Endodermal cell (in vitro differentiated cells): Measurements from ENCODE around the gene SLC44A1. TPM values are rescaled to one million over a fixed set of nuclear protein-coding genes. Genes with fewer than 3 reads are reported as not detected.

Experiments
- DNase-seq: peaks from one replicate; pipeline ENCODE4 v3.0.0-alpha.2; 2017
- H3K27ac ChIP-seq: 2 replicates; pipeline ENCODE4 v1.5.1; 2013; ENCODE audit warnings: mild to moderate bottlenecking, low read depth, low read length, moderate library complexity
- H3K27me3 ChIP-seq: 2 replicates; pipeline ENCODE4 v1.6.1; 2013; ENCODE audit warnings: mild to moderate bottlenecking, low read length, moderate library complexity; ENCODE audit not compliant: insufficient read depth, control insufficient read depth, poor library complexity, severe bottlenecking
- H3K36me3 ChIP-seq: 2 replicates; pipeline ENCODE4 v1.7.0; 2013; ENCODE audit warnings: mild to moderate bottlenecking, low read length, moderate library complexity; ENCODE audit not compliant: control insufficient read depth, insufficient read depth
- H3K4me1 ChIP-seq: one replicate; pipeline ENCODE4 v1.7.0; 2013; ENCODE audit warnings: low read length; ENCODE audit not compliant: control insufficient read depth, insufficient read depth
- H3K4me3 ChIP-seq: 2 replicates; pipeline ENCODE4 v1.5.1; 2013; ENCODE audit warnings: mild to moderate bottlenecking, low read length, moderate library complexity
- H3K9ac ChIP-seq: 2 replicates; pipeline ENCODE4 v1.6.1; 2013; ENCODE audit warnings: mild to moderate bottlenecking, low read length, moderate library complexity; ENCODE audit not compliant: poor library complexity, severe bottlenecking; ENCODE audit errors: extremely low read depth
- H3K9me3 ChIP-seq: 2 replicates; pipeline ENCODE4 v1.6.1; 2013; ENCODE audit warnings: mild to moderate bottlenecking, low read length, moderate library complexity; ENCODE audit not compliant: control insufficient read depth
- H3K27ac Mint-ChIP-seq: 2 replicates; pipeline ENCODE4 v1.8.0; 2020; ENCODE audit warnings: mixed read lengths
- H3K27me3 Mint-ChIP-seq: 2 replicates; pipeline ENCODE4 v1.8.0; 2021; ENCODE audit warnings: mild to moderate bottlenecking, mixed read lengths; ENCODE audit not compliant: insufficient read depth
- H3K36me3 Mint-ChIP-seq: 2 replicates; pipeline ENCODE4 v1.8.0; 2020; ENCODE audit warnings: low read depth, mixed read lengths
- H3K4me1 Mint-ChIP-seq: 2 replicates; pipeline ENCODE4 v1.8.0; 2020; ENCODE audit warnings: mixed read lengths
- H3K4me3 Mint-ChIP-seq: 2 replicates; pipeline ENCODE4 v1.8.0; 2020; ENCODE audit warnings: mild to moderate bottlenecking, moderate library complexity, mixed read lengths
- H3K9me3 Mint-ChIP-seq: 2 replicates; pipeline ENCODE4 v1.8.0; 2020; ENCODE audit warnings: mild to moderate bottlenecking, mixed read lengths
- WGBS, 2 experiments: methylation state at CpG; one replicate each; pipeline versions ENCODE4 v1.1.5 to v1.1.7; 2013; ENCODE audit warnings: missing lambda C conversion rate in 2 of 2, mixed read lengths in 1 of 2; ENCODE audit not compliant: insufficient coverage in 1 of 2, insufficient read length in 1 of 2; 5-methylcytosine and 5-hydroxymethylcytosine counted together
- total RNA-seq, 2 donors: library from RNA; stranded (reverse); fragmentation: NEBNext Ultra II Directional in 1 of 2; extraction: Animal tissue kit (Norgen Biotek cat#: 25700) in 1 of 2; gene quantifications; 2 replicates in 1 of 2; 3 replicates in 1 of 2; pipeline ENCODE4 v1.2.1, GENCODE V29; 2021
- TF ChIP-seq, protein P1 (sequence below): fragments of 200-600 bp; sonication (generic); conservative IDR thresholded peaks from 2 replicates; pipeline ENCODE4 v1.5.0; 2021; ENCODE audit warnings: antibody characterized with exemption, mild to moderate bottlenecking

The SLC44A1 gene
- total RNA-seq, 2 donors from 2014 or later, result 69.7 to 73.4 TPM

DNA sequence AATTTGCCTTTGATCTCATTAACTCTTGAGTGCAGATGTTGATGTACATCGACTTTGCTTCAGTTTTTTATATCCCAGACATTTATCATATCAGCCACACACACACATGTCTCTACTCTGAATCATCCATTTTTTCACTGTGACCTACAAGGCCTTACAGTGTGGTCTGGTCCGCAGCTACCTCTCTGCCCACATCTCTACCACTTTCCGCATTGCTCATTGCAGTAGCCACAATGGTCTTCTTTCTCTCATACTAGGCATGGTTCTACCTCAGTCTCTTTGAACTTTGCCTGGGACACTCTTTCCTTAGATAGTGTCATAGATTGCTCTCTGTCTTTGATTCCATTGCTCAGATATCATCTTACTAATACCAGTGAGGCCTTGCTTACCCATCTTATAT, 115.4 kb downstream of the SLC44A1 start:
- H3K9ac ChIP-seq, result no peak overlapping the region
- H3K4me3 Mint-ChIP-seq, result no peak overlapping the region
- no peaks in the 10 kb centered on the region for H3K27me3 ChIP-seq
- TF ChIP-seq, protein P1, sequence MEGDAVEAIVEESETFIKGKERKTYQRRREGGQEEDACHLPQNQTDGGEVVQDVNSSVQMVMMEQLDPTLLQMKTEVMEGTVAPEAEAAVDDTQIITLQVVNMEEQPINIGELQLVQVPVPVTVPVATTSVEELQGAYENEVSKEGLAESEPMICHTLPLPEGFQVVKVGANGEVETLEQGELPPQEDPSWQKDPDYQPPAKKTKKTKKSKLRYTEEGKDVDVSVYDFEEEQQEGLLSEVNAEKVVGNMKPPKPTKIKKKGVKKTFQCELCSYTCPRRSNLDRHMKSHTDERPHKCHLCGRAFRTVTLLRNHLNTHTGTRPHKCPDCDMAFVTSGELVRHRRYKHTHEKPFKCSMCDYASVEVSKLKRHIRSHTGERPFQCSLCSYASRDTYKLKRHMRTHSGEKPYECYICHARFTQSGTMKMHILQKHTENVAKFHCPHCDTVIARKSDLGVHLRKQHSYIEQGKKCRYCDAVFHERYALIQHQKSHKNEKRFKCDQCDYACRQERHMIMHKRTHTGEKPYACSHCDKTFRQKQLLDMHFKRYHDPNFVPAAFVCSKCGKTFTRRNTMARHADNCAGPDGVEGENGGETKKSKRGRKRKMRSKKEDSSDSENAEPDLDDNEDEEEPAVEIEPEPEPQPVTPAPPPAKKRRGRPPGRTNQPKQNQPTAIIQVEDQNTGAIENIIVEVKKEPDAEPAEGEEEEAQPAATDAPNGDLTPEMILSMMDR, result no peak
- H3K36me3 Mint-ChIP-seq, result peaks cover 25% of the 10 kb centered on the region
- H3K9me3 ChIP-seq, result no peaks in the 10 kb centered on the region
- peaks cover 6% of the 10 kb centered on the region for H3K4me1 Mint-ChIP-seq
- H3K4me3 ChIP-seq, result no peak overlapping the region
- H3K27me3 Mint-ChIP-seq, result no peaks in the 10 kb centered on the region
- WGBS, 2 experiments, result 93 to 100% methylated on average over 3 of the region's 3 CpGs
- no peaks in the 10 kb centered on the region for H3K9me3 Mint-ChIP-seq
- H3K27ac Mint-ChIP-seq, result no peak overlapping the region
- no peak for DNase-seq
- H3K36me3 ChIP-seq, result peaks cover 36% of the 10 kb centered on the region
- H3K27ac ChIP-seq, result no peak overlapping the region
- H3K4me1 ChIP-seq, result peaks cover 5% of the 10 kb centered on the region

DNA sequence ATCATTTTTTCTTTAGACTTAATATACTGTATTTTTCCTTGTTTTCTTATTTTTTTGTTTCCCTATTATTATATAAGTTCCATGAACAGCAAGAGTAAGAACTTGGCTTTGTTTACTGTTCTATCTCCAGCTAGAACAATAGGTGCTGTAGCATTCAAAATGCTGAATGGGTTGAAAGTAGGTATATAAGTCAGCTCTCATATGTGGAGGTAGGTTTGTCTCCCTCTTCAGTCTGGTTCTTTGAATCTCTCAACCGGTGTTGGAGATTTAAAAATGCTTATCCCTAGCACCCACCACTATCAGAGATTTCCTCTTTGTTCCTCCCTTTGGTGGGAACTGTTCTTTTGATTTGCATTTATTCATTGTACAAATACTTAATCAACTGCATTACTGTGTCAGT, 115.9 kb downstream of the SLC44A1 start:
- no peak overlapping the region for H3K4me3 Mint-ChIP-seq
- TF ChIP-seq, protein P1, result peak; percentile 58

DNA sequence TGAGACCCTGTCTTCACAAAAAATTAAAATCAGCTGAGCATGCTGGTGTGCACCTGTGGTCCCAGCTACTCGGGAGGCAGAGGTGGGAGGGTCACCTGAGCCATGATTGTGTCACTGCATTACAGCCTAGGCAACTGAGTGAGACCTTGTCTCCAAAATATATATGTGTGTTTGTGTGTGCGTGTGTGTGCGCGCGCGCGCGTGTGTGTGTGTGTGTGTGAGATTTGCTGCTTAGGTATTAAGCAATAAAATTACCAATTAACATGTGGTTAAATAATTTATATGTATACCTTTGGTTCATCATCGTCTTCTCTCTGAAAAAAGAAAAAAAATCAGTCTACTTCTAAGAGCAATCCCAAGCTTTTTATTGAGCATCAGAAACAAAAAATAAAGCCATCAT, 117.4 kb downstream of the SLC44A1 start:
- Mint-ChIP-seq H3K36me3 (peaks cover 29% of the 10 kb centered on the region), H3K27ac (no peak overlapping the region), H3K4me1 (peaks cover 6% of the 10 kb centered on the region), H3K9me3 (no peaks in the 10 kb centered on the region), H3K4me3 (no peak overlapping the region), H3K27me3 (no peaks in the 10 kb centered on the region)
- WGBS, 2 experiments, result 88 to 96% methylated on average over 1 to 6 of the region's 9 CpGs
- no peak for DNase-seq
- H3K9me3 ChIP-seq, result no peaks in the 10 kb centered on the region
- H3K9ac ChIP-seq, result no peak overlapping the region
- H3K27ac ChIP-seq, result no peak overlapping the region
- TF ChIP-seq, protein P1, result no peak
- no peaks in the 10 kb centered on the region for H3K27me3 ChIP-seq
- peaks cover 44% of the 10 kb centered on the region for H3K36me3 ChIP-seq
- no peak overlapping the region for H3K4me3 ChIP-seq
- H3K4me1 ChIP-seq, result peaks cover 5% of the 10 kb centered on the region

More for the DNA sequence above, 115.9 kb downstream of the SLC44A1 start:
- no peak for DNase-seq
- Histone ChIP-seq H3K4me1 (peaks cover 5% of the 10 kb centered on the region), H3K27ac (no peak overlapping the region), H3K9me3 (no peaks in the 10 kb centered on the region), H3K4me3 (no peak overlapping the region), H3K9ac (no peak overlapping the region), H3K27me3 (no peaks in the 10 kb centered on the region), H3K36me3 (peaks cover 38% of the 10 kb centered on the region)
- no peak overlapping the region for H3K27ac Mint-ChIP-seq
- WGBS, 2 experiments, result no CpG with 5 or more reads among the region's 1 CpG
- H3K9me3 Mint-ChIP-seq, result no peaks in the 10 kb centered on the region
- no peaks in the 10 kb centered on the region for H3K27me3 Mint-ChIP-seq
- peaks cover 25% of the 10 kb centered on the region for H3K36me3 Mint-ChIP-seq
- peaks cover 6% of the 10 kb centered on the region for H3K4me1 Mint-ChIP-seq
